ENCODE data around the gene CHST10.

- TF ChIP-seq, protein P1, sequence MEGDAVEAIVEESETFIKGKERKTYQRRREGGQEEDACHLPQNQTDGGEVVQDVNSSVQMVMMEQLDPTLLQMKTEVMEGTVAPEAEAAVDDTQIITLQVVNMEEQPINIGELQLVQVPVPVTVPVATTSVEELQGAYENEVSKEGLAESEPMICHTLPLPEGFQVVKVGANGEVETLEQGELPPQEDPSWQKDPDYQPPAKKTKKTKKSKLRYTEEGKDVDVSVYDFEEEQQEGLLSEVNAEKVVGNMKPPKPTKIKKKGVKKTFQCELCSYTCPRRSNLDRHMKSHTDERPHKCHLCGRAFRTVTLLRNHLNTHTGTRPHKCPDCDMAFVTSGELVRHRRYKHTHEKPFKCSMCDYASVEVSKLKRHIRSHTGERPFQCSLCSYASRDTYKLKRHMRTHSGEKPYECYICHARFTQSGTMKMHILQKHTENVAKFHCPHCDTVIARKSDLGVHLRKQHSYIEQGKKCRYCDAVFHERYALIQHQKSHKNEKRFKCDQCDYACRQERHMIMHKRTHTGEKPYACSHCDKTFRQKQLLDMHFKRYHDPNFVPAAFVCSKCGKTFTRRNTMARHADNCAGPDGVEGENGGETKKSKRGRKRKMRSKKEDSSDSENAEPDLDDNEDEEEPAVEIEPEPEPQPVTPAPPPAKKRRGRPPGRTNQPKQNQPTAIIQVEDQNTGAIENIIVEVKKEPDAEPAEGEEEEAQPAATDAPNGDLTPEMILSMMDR (IDR thresholded peaks at IDR 0.05; ENCODE audit: insufficient read depth, low read length): no peak
- no peak for TF ChIP-seq SPI1 (IDR thresholded peaks at IDR 0.05; ENCODE audit: borderline replicate concordance, low read depth)
- no peak for TF ChIP-seq POLR2AphosphoS5 (IDR thresholded peaks at IDR 0.05; ENCODE audit: low read depth)
- TF ChIP-seq REST (IDR thresholded peaks at IDR 0.05; ENCODE audit: insufficient replicate concordance, low read depth): no peak
Observed at GRCh38 chr2:100391735-100392515, 25.5 kb downstream of the CHST10 start.
